GM18861 (cell line): Measurements from ENCODE around the gene BICC1.

Experiments
- ATAC-seq: cut with Tn5 transposase; IDR thresholded peaks from one replicate; pipeline ENCODE4 v1.9.1; 2021; ENCODE audit not compliant: unreplicated experiment

The BICC1 gene

DNA sequence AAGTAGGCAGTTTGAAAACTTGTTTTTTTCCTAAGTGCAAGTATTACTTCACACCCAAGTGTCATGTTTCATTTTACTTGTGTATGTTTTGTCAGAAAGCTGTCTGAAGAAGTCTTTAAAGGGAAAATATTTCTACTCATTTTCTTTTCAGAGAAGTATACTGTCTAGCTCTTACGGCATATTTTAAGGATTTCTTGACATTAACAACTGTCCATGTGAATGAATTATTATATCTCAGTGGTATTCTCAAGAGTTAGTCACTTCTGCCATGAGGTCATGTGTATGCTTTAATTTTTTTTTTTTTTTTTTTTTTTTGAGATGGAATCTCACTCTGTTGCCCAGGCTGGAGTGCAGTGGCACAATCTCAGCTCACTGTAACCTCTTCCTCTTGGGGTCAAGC is 229.5 kb downstream of the BICC1 start:
- ATAC-seq: no peak

DNA sequence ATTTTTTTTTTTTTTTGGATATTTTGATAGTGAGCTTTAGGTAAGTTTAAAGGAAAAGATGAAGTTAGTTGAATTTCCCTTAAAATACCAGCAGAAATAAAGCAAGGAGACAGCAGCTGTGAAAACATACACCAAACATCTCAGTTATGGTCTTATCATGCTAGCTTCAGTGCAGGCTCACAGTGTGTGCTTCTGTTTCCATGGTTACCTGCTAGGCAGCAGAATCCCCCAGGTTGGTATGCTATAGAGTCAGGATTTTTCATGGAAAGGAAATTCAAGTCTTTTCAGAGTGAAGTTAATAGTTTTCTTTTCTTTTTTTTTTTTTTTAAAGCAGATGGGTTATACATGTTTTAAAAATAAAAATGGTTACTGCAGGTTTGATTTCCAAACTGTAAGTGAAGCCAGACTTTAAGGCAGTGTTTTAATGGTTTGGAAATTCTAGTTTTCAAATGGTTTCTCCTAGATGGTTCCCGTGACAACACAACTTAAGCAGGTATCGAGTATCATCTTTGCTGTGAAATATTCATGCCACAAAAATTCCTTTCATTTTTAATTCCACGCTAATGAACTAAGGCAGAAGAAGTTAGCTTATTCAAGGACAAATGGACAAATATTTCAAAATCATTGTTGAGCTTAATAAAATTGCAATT is 230.9 kb downstream of the BICC1 start:
- no peak for ATAC-seq

DNA sequence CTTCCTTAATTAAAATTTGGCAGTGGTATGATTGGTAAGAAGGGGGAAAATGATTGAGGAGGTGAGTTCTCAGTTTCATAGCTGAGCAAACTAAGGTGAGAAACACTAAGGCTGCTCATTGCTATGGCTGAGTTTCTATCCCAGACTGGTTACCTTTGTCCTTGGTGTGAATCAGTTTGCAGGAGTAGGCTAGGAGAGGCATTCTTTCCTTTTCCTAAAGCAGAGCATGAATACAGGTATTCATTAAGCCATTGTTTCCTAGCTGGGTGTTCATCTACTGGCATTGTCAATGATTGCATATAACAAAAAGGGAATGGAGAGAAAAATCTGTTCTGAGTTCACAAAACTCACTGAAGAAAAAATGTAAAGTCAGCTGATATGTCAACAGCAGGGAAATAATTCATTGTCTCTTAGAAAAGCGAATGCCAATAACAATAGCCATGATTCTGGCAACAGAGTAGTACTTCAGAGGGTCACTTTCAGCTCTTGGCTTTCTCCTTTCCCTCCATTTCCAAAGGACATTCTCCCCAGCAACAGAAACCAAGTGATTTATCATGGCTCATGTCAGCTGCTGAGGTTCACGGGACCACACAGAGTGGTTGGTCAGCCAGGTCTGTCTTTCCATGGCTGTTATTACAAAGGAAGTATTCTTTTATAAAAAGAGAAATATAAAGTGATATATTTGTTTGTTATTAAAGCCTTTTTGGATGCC is 234.0 kb downstream of the BICC1 start:
- ATAC-seq: no peak

GRCh38 chr10:58747687-58748086 is 235.0 kb downstream of the BICC1 start:
- ATAC-seq: no peak

- ATAC-seq: no peak
Measured at GRCh38 chr10:58752665-58753064, 240.0 kb downstream of the BICC1 start.

- no peak for ATAC-seq
Measured at GRCh38 chr10:58753425-58753824, 240.8 kb downstream of the BICC1 start.

DNA sequence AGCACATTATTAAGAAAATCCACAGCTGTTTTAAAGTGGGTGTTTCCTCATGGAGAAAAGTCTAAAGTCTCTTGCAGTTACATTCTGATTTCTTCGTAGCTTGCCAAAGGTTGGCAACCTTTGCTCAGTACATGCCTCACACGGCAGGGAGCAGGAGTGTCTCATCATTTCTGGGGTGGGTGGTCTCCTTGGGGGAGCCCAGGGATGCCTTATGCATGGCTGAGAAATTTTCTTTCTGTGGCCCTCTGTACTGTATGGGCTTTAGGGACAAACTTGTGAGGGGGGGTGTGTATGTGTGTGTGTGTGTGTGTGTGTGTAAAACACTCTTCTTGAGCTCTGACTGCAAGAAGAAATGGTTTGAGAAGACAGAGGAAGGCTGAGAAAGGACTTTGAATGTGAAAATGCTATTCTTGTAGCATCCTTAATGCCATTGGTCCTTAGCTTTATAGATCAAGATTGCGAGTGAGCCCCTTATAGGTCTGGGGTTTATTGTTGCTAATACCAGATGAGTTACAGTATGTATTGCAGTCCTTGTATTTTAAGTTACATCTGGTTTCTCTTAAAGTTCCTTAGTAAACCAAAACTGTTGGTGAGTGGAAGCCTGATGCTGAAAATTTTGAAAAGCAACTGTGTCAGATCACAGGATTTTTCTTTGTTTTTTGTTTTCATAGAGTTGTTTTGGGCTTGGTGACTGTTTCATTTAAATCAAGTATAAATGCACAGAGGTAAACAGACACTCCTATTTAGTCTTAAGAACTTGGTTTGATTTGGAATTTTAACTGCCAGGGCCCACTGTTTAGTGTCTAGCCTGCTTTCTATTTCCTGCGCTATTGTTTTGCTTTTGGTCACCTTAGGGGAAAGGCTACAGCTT is 242.0 kb downstream of the BICC1 start:
- no peak for ATAC-seq

DNA sequence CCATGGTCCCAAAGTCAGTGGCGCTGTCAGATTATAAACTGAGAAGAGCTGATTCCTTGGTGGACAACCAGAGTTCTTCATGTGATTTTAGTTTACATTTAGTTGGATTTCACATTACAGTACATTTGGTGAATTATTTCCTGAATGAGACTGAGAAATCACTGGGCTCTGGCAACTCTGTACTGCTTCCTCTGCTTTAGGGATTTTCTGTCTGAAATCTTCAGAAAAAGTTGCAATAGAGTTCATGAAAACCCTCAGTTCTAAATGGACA is 242.6 kb downstream of the BICC1 start:
- no peak for ATAC-seq

GRCh38 chr10:58755677-58756076 is 243.0 kb downstream of the BICC1 start:
- no peak for ATAC-seq

DNA sequence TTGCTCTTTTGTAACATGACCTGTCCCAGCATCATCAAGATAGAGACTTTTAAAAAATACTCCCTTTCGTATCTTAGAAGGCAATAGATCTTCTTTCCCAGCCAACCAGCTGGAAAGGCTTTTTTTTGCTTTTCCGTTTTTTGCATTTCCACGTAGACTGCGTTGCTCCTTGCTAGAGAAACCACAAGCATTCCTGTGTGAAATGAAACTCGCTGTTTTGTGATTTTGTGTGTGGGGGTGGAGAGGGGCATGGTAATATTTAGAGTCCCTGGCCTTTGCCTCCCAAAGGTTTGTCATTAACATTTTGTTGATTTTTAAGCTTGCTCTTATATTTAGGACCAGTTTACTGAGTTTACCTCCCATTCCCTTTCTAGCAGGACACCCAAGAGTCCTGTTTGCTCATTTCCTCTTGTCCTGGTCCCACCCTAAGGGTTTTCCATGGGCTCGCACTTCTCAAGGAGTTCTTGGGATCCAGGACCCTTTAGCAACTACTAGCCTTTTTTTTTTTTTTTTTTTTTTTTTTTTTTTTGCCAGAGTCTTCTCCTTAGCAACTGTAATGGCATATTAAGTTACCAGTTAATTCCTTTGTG is 243.6 kb downstream of the BICC1 start:
- ATAC-seq: no peak

GRCh38 chr10:58757352-58758065 is 244.8 kb downstream of the BICC1 start:
- no peak for ATAC-seq

DNA sequence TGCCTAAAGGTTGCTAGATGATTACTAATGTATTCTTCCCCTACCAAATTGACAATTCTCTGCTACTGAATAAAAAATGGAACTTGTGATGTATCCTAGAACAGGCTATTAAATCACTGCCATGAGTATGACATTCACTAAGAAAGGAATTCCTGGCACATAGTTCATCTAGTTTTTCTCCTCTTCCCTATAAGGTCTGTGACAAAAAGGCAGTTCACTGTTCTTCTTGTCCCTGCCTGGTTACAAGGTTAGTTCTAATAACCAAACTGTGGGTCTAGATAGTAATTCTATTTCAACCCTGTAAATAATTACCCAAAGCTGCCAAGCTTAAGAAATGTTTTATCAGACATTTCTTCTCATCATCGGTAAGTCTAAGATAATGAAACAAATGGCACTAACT is 245.6 kb downstream of the BICC1 start:
- ATAC-seq: no peak

GRCh38 chr10:58764087-58764747 is 251.5 kb downstream of the BICC1 start:
- no peak for ATAC-seq

DNA sequence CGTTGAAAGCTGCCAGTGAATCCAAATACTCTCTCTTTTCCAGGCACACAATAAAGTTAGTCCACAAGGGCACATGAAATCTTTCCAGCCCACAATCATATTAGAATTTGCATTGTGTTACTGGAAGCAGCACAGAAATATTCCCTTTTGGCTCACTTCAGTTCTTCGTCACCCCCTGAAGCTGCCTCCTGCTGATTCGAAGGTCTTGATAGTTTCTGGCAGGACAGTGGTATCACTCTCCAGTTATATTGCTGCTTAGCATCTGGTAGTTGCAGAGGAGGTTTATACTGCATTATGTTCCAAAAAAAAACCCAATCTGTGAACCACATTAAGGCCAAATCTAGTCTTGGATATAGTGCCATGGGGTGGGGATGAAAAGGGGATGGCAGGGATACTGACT is 253.2 kb downstream of the BICC1 start:
- no peak for ATAC-seq

DNA sequence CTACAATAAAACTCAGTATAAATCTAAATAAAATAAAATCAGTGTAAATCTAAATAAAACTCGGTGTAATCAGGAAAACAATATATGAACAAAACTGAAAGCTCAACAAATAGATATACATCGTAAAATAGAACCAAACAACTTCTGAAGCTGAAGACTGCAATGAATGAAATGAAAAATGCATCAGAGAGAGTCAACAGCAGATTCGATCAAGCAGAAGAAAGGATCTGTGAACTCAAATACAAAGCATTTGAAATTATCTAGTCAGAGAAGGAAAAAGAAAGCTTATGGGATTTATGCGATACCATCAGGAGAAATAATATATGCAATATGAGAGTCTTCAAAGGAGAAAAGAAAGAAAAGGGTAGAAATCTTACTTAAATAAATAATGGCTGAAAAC is 255.0 kb downstream of the BICC1 start:
- no peak for ATAC-seq

DNA sequence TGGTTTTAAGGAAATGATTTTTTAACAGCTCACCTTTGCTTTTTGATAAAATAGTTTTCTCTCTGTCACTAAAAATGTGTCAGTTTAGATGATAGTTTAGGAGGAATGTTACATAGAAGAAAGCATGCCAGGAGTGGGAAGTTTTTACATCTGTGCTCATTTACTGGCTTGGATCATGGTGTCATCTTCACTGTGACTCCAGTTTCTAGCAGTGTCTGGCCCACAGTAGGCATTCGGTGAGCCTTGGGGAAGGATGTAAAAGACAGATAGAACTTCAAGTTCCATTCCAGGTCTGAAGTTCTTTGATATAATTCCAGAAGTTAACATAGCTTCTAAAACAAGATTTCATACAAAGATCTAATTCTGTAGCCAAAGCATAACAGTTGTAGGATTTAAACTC is 259.2 kb downstream of the BICC1 start:
- no peak for ATAC-seq

- ATAC-seq: no peak
Measured at GRCh38 chr10:58772758-58773157, 260.1 kb downstream of the BICC1 start.

- ATAC-seq: no peak
Measured at GRCh38 chr10:58773341-58773740, 260.7 kb downstream of the BICC1 start.

GRCh38 chr10:58773944-58774343 is 261.3 kb downstream of the BICC1 start:
- ATAC-seq: no peak

DNA sequence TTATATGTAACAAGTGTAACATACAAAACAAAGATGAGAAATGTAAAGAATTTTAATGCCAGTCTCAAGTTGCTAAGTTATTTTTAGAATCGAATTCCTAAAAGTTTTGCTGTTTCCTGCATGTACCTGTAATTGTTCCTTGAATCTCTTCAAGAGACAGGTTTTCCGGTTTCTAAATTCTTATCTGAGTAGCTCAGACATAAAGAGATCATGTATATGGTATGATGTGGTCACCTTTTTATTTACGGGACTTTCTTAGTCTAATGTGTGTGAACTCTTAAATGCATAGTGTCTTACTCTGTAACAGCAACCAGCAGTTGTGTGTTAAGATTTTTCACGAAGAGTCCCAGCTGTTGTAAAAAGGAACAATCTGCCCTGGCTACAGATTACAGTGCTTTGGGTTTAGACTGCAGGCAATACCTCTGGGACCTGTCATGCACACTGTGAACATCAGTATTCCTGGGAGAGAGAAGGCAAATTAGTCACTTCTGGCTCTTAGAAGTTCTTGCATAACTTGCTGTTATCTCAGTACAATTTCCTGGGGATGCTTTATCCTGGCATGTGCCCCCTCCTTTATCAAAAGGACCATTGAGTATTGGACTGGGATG is 263.4 kb downstream of the BICC1 start:
- no peak for ATAC-seq
